Measurements from ENCODE around the gene EGR1. TPM values are rescaled to one million over a fixed set of nuclear protein-coding genes. Genes with fewer than 3 reads are reported as not detected.

Gene EGR1
- total RNA-seq, 1 donor from 2014 or later, result 25.1 TPM

- no peaks in the 10 kb centered on the region for H3K79me2 ChIP-seq (ENCODE audit: low read depth)
- no peak for DNase-seq (ENCODE audit: low spot score)
- peak overlapping the region; percentile 52 for H3K4me2 ChIP-seq
- peaks cover 25% of the 10 kb centered on the region for H3K4me1 Mint-ChIP-seq
- H4K20me1 ChIP-seq (ENCODE audit: low read depth), result no peaks in the 10 kb centered on the region
- no peak overlapping the region for H3K9ac ChIP-seq
- no peaks in the 10 kb centered on the region for H3F3A ChIP-seq (ENCODE audit: low read depth)
- H3K4me3 ChIP-seq, result no peak overlapping the region
- no peaks in the 10 kb centered on the region for H3K27me3 ChIP-seq
- no peaks in the 10 kb centered on the region for H3K9me3 ChIP-seq (ENCODE audit: low read depth)
- no peak for TF ChIP-seq EZH2 (IDR thresholded peaks at IDR 0.05)
- no peak for TF ChIP-seq EZH2phosphoT487 (IDR thresholded peaks at IDR 0.05)
- no peak for TF ChIP-seq CTCF (IDR thresholded peaks at IDR 0.05)
- peak overlapping the region; percentile 97 for H3K27ac Mint-ChIP-seq
- no peaks in the 10 kb centered on the region for H3K36me3 ChIP-seq
- H3K4me1 ChIP-seq, result peaks cover 18% of the 10 kb centered on the region
- H3K27me3 Mint-ChIP-seq (ENCODE audit: insufficient read depth, low read depth), result peaks cover 8% of the 10 kb centered on the region
- H3K36me3 Mint-ChIP-seq, result peaks cover 3% of the 10 kb centered on the region
- no peak overlapping the region for H3K27ac ChIP-seq
- no peak overlapping the region for H2AFZ ChIP-seq (replicated peaks)
- no peaks in the 10 kb centered on the region for H3K9me3 Mint-ChIP-seq
- peak overlapping the region; percentile 56 for H3K4me3 Mint-ChIP-seq
These were observed 16.5 kb upstream of the EGR1 start for GRCh38 chr5:138448481-138449398.

- H3K27me3 Mint-ChIP-seq (ENCODE audit: insufficient read depth, low read depth), result peaks cover 5% of the 10 kb centered on the region
- H3K27ac ChIP-seq, result no peak overlapping the region
- H3K36me3 ChIP-seq, result no peaks in the 10 kb centered on the region
- peak; percentile 94 for DNase-seq (ENCODE audit: low spot score)
- peaks cover 18% of the 10 kb centered on the region for H3K4me1 ChIP-seq
- H3K9ac ChIP-seq, result no peak overlapping the region
- no peaks in the 10 kb centered on the region for H4K20me1 ChIP-seq (ENCODE audit: low read depth)
- TF ChIP-seq CTCF (IDR thresholded peaks at IDR 0.05) (peak; percentile 93), EZH2phosphoT487 (IDR thresholded peaks at IDR 0.05) (no peak)
- peaks cover 25% of the 10 kb centered on the region for H3K4me1 Mint-ChIP-seq
- peak overlapping the region; percentile 58 for H2AFZ ChIP-seq (replicated peaks)
- peak overlapping the region; percentile 97 for H3K27ac Mint-ChIP-seq
- H3K27me3 ChIP-seq, result no peaks in the 10 kb centered on the region
- peak overlapping the region; percentile 36 for H3K4me2 ChIP-seq
- no peaks in the 10 kb centered on the region for H3K79me2 ChIP-seq (ENCODE audit: low read depth)
- no peaks in the 10 kb centered on the region for H3K9me3 Mint-ChIP-seq
- H3K9me3 ChIP-seq (ENCODE audit: low read depth), result no peaks in the 10 kb centered on the region
- no peaks in the 10 kb centered on the region for H3K36me3 Mint-ChIP-seq
- no peak overlapping the region for H3K4me3 ChIP-seq
- peak overlapping the region; percentile 72 for H3K4me3 Mint-ChIP-seq
- H3F3A ChIP-seq (ENCODE audit: low read depth), result no peaks in the 10 kb centered on the region
These were observed 15.6 kb upstream of the EGR1 start for GRCh38 chr5:138449501-138450239.

- H3K4me3 Mint-ChIP-seq, result no peak overlapping the region
- no peak overlapping the region for H3K4me3 ChIP-seq
- TF ChIP-seq CTCF (IDR thresholded peaks at IDR 0.05), result no peak
- no peak for TF ChIP-seq EZH2phosphoT487 (IDR thresholded peaks at IDR 0.05)
- no peak for TF ChIP-seq EZH2 (IDR thresholded peaks at IDR 0.05)
These were observed 14.3 kb upstream of the EGR1 start for GRCh38 chr5:138450971-138451370.

More at GRCh38 chr5:138450971-138451370, 14.3 kb upstream of the EGR1 start:
- Mint-ChIP-seq H3K36me3 (no peaks in the 10 kb centered on the region), H3K9me3 (no peaks in the 10 kb centered on the region), H3K4me1 (peaks cover 38% of the 10 kb centered on the region), H3K27ac (no peak overlapping the region), H3K27me3 (ENCODE audit: insufficient read depth, low read depth) (peaks cover 5% of the 10 kb centered on the region)
- Histone ChIP-seq H3K27me3 (no peaks in the 10 kb centered on the region), H3K4me1 (peaks cover 27% of the 10 kb centered on the region), H3K9me3 (ENCODE audit: low read depth) (no peaks in the 10 kb centered on the region), H3K36me3 (no peaks in the 10 kb centered on the region), H3K9ac (no peak overlapping the region), H2AFZ (replicated peaks) (no peak overlapping the region), H3K4me2 (no peak overlapping the region), H3K79me2 (ENCODE audit: low read depth) (no peaks in the 10 kb centered on the region), H3K27ac (no peak overlapping the region), H4K20me1 (ENCODE audit: low read depth) (no peaks in the 10 kb centered on the region), H3F3A (ENCODE audit: low read depth) (no peaks in the 10 kb centered on the region)
- no peak for DNase-seq (ENCODE audit: low spot score)
